Stomach (tissue), 9 donors: ENCODE data around the gene STARD7. TPM values are rescaled to one million over a fixed set of nuclear protein-coding genes. Genes with fewer than 3 reads are reported as not detected.

Source experiments
- DNase-seq, 2 donors: peaks; one replicate each; pipeline versions ENCODE4 v3.0.0 to v3.0.0-alpha.2; 2013 to 2019
- H3K27ac ChIP-seq, 5 donors: fragments of 200-600 bp in 4 of 5; sonication (generic) in 4 of 5; one replicate each; pipeline ENCODE4 v1.5.1; 2013 to 2019; ENCODE audit warnings: mild to moderate bottlenecking in 1 of 5, moderate library complexity in 1 of 5
- H3K27me3 ChIP-seq, 3 donors: fragments of 200-600 bp; sonication (generic); one replicate each; pipeline ENCODE4 v1.5.1; 2017 to 2019; ENCODE audit warnings: mixed run types in 1 of 3
- H3K36me3 ChIP-seq, 4 donors: fragments of 200-600 bp; sonication (generic); 1 replicate in 3 of 4; 2 replicates in 1 of 4; pipeline ENCODE4 v1.5.1; 2016 to 2019
- H3K4me1 ChIP-seq, 4 donors: fragments of 200-600 bp; sonication (generic); one replicate each; pipeline ENCODE4 v1.5.1; 2016 to 2019
- H3K4me3 ChIP-seq, 4 donors: fragments of 200-600 bp; sonication (generic) in 3 of 4; one replicate each; pipeline ENCODE4 v1.5.1; 2016 to 2019; ENCODE audit warnings: mild to moderate bottlenecking in 1 of 4
- H3K9me3 ChIP-seq, 4 donors: fragments of 200-600 bp; sonication (generic); one replicate each; pipeline ENCODE4 v1.5.1; 2016 to 2019
- CTCF ChIP-seq, 7 experiments: fragments of 450-650 bp in 4 of 7; fragments of 200-600 bp in 3 of 7; sonication (generic) in 3 of 7; IDR thresholded peaks; one replicate each; pipeline ENCODE4 v1.5.1; 2016 to 2019; ENCODE audit warnings: antibody characterized with exemption in 7 of 7, control low read depth in 2 of 7, mild to moderate bottlenecking in 1 of 7
- EP300 ChIP-seq: sonication (generic); formaldehyde crosslinking; IDR thresholded peaks from one replicate; pipeline ENCODE4 v1.6.1; 2017; ENCODE audit warnings: antibody characterized with exemption
- POLR2A ChIP-seq, 4 donors: fragments of 450-650 bp; IDR thresholded peaks; one replicate each; pipeline ENCODE4 v1.6.1; 2016; ENCODE audit warnings: antibody characterized with exemption in 4 of 4, control low read depth in 2 of 4, mild to moderate bottlenecking in 1 of 4, moderate library complexity in 1 of 4
- POLR2AphosphoS5 ChIP-seq, 3 donors: sonication (generic); formaldehyde crosslinking; IDR thresholded peaks; one replicate each; pipeline ENCODE4 v1.6.1; 2016; ENCODE audit warnings: antibody characterized with exemption in 3 of 3
- WGBS, 5 donors: extraction: QIAGEN DNeasy Blood & Tissue Kit in 3 of 5; methylation state at CpG; one replicate each; pipeline versions ENCODE4 v1.1.5 to v1.1.7; 2013 to 2018; 5-methylcytosine and 5-hydroxymethylcytosine counted together
- intact Hi-C: fragments of 100-400 bp; cut with DNase I; formaldehyde crosslinking; loops from one replicate; pipeline ENCODE4 v1.15.1; 2023; ENCODE audit warnings: low total_unique reads
- polyA plus RNA-seq, 3 donors: library from polyadenylated mRNA; stranded (reverse); fragments of 200-250 nt; gene quantifications; one replicate each; pipeline ENCODE4 v1.2.3, GENCODE V29; 2013
- total RNA-seq, 5 donors: library from RNA; depleted of rRNA; stranded (reverse); fragments of >200 nt; gene quantifications; one replicate each; pipeline versions ENCODE4 v1.1.0 to v1.2.3, GENCODE V29; 2014 to 2016
- donor health status: healthy with polysubstance abuse.
- donor health status: Bipolar disorder and iron deficiency.
- donor health status: healthy.

Gene STARD7
- total and polyA plus RNA-seq, 8 donors: 30.3 to 165 (median 48.7) TPM

- no peak overlapping the region for H3K4me3 ChIP-seq
- no peaks in the 10 kb centered on the region for H3K36me3 ChIP-seq
- H3K27me3 ChIP-seq: no peaks in the 10 kb centered on the region
- intact Hi-C loops: loop anchor here (10.0 kb wide), 1 partner anchor 46 kb away; the partner anchor contains the start of genes CIAO1 and TMEM127
- H3K4me1 ChIP-seq: no peaks in the 10 kb centered on the region
- no peak for DNase-seq
- H3K9me3 ChIP-seq: no peaks in the 10 kb centered on the region
- 85 to 95% (median 93%) methylated on average over 13 of the region's 13 CpGs for WGBS, 5 donors
- no peak overlapping the region for H3K27ac ChIP-seq
- no peak for TF ChIP-seq POLR2AphosphoS5 (IDR thresholded peaks at IDR 0.05)
- TF ChIP-seq CTCF (IDR thresholded peaks at IDR 0.05): no peak
- TF ChIP-seq EP300: no peak
- TF ChIP-seq POLR2A (IDR thresholded peaks at IDR 0.05): no peak
Measured at GRCh38 chr2:96218508-96219131, 10.0 kb upstream of the STARD7 start.

- H3K36me3 ChIP-seq: no peaks in the 10 kb centered on the region
- H3K4me1 ChIP-seq: peaks cover 0 to 12% (median 7%) of the 10 kb centered on the region in 4 donors
- H3K27ac ChIP-seq: no peak overlapping the region
- intact Hi-C loops: loop anchor here (10.0 kb wide), 1 partner anchor 50 kb away; the partner anchor contains the start of genes CIAO1 and TMEM127
- DNase-seq: no peak
- TF ChIP-seq CTCF (IDR thresholded peaks at IDR 0.05): no peak
- TF ChIP-seq POLR2A (IDR thresholded peaks at IDR 0.05): no peak
- TF ChIP-seq POLR2AphosphoS5 (IDR thresholded peaks at IDR 0.05): no peak
- TF ChIP-seq EP300: no peak
- H3K4me3 ChIP-seq: no peak overlapping the region
- WGBS, 5 donors: 89 to 96% (median 91%) methylated on average over 4 of the region's 4 CpGs
- no peaks in the 10 kb centered on the region for H3K27me3 ChIP-seq
- H3K9me3 ChIP-seq: no peaks in the 10 kb centered on the region
Measured at GRCh38 chr2:96214554-96214953, 5.9 kb upstream of the STARD7 start.

- H3K27me3 ChIP-seq: no peaks in the 10 kb centered on the region
- 91 to 96% (median 93%) methylated on average over 12 of the region's 12 CpGs for WGBS, 5 donors
- no peak for DNase-seq
- no peaks in the 10 kb centered on the region for H3K36me3 ChIP-seq
- no peak overlapping the region for H3K4me3 ChIP-seq
- TF ChIP-seq POLR2AphosphoS5 (IDR thresholded peaks at IDR 0.05) (no peak), POLR2A (IDR thresholded peaks at IDR 0.05) (no peak), EP300 (no peak), CTCF (IDR thresholded peaks at IDR 0.05) (no peak)
- H3K9me3 ChIP-seq: no peaks in the 10 kb centered on the region
- H3K4me1 ChIP-seq: peaks cover 0 to 19% (median 14%) of the 10 kb centered on the region in 4 donors
- intact Hi-C loops: loop anchor here (10.0 kb wide), 1 partner anchor 51 kb away; the partner anchor contains the start of genes CIAO1 and TMEM127
- H3K27ac ChIP-seq: no peak overlapping the region
Measured at GRCh38 chr2:96213379-96213778, 4.8 kb upstream of the STARD7 start.

- Histone ChIP-seq H3K4me1 (peaks cover 2 to 22% (median 17%) of the 10 kb centered on the region in 4 donors), H3K27me3 (no peaks in the 10 kb centered on the region), H3K4me3 (no peak overlapping the region), H3K36me3 (no peaks in the 10 kb centered on the region), H3K9me3 (no peaks in the 10 kb centered on the region), H3K27ac (no peak overlapping the region)
- no peak for TF ChIP-seq CTCF (IDR thresholded peaks at IDR 0.05)
- TF ChIP-seq POLR2AphosphoS5 (IDR thresholded peaks at IDR 0.05): no peak
- TF ChIP-seq POLR2A (IDR thresholded peaks at IDR 0.05): no peak
- TF ChIP-seq EP300: no peak
- WGBS, 5 donors: 86 to 96% (median 92%) methylated on average over 3 to 4 of the region's 4 CpGs
- no peak for DNase-seq
- intact Hi-C loops: loop anchor here (10.0 kb wide), 1 partner anchor 52 kb away; the partner anchor contains the start of genes CIAO1 and TMEM127
Measured at GRCh38 chr2:96212339-96212738, 3.7 kb upstream of the STARD7 start.
